Measurements from ENCODE around the gene ANKRD50.

DNA sequence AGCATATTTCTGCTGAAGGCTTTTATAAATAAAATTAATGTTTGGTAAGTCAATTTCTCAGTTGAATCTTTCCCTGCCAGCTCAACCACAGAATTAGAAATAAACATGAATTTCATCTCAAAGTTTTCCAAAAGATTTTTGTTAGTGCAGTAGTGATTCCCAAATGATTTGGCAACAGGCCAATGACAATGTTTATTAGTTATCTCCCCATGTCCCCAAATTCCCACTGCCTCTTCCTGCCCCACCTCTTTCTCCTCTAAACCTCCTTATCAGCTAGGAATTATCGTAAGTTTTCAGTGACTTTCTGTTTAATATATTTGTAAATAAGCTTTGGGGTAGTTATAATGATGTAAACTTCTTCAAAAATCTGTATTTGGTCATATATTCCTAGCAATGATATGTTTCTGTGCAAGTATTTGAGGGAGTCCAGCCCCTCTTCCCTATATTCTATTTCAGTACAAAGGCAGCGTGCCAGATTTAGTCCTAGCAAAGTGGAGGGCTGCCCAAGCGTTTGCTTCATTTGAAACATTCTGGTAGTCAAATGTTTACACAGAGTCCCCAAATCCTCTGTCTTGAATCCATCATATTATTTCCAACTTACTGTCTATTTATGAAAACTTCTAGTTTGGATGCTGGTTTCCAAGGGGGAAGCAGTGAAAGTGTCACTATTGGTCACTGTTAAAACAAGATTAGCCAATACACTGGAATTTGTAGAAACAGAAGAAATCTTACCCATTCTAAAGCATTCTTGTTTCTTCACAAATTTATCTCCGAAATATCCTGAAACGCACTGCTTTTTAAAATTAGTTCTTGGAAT is 33.7 kb upstream of the ANKRD50 start:
- no peak for TF ChIP-seq POLR2AphosphoS5 (IDR thresholded peaks at IDR 0.05; ENCODE audit: insufficient read depth in 1 of 2, low read depth in 1 of 2)
- TF ChIP-seq, protein P1, sequence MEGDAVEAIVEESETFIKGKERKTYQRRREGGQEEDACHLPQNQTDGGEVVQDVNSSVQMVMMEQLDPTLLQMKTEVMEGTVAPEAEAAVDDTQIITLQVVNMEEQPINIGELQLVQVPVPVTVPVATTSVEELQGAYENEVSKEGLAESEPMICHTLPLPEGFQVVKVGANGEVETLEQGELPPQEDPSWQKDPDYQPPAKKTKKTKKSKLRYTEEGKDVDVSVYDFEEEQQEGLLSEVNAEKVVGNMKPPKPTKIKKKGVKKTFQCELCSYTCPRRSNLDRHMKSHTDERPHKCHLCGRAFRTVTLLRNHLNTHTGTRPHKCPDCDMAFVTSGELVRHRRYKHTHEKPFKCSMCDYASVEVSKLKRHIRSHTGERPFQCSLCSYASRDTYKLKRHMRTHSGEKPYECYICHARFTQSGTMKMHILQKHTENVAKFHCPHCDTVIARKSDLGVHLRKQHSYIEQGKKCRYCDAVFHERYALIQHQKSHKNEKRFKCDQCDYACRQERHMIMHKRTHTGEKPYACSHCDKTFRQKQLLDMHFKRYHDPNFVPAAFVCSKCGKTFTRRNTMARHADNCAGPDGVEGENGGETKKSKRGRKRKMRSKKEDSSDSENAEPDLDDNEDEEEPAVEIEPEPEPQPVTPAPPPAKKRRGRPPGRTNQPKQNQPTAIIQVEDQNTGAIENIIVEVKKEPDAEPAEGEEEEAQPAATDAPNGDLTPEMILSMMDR (IDR thresholded peaks at IDR 0.05): no peak
- no peak for TF ChIP-seq POLR2A (IDR thresholded peaks at IDR 0.05)

Data from vagina (tissue), 2 donors.